GM10266 (cell line): Measurements from ENCODE around the gene SOBP.

ENCODE experiments used
- DNase-seq: peaks from one replicate; pipeline ENCODE4 v3.0.0; 2012; ENCODE audit errors: extremely low spot score
- CTCF ChIP-seq: IDR thresholded peaks from 2 replicates; pipeline ENCODE4 v1.5.1; 2012; ENCODE audit warnings: mild to moderate bottlenecking, low read depth; ENCODE audit not compliant: control insufficient read depth, insufficient read depth; ENCODE audit errors: missing control alignments

The SOBP gene

DNA sequence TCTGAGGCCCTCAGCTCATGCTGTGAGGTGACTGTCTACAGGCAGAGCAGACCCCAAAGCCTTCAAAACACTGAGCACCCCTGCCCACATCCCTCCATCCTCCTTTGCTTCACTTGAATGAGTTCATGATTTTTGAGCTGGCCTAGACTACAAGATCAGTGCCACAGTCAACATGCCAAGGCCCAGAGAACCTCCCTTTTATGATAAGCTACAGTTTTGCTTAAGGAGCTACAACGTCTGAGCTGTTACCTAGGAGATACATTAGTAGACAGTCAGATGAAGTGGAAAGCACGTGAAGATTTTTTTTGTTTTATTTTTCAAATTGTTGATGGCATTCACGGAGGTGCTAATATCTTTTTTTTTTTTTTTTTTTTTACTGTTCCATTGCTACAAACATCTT is 139.0 kb downstream of the SOBP start:
- no peak for DNase-seq
- no peak for TF ChIP-seq CTCF

GRCh38 chr6:107629548-107630129 is 139.7 kb downstream of the SOBP start:
- DNase-seq = no peak
- TF ChIP-seq CTCF = no peak

GRCh38 chr6:107630348-107630977 is 140.5 kb downstream of the SOBP start:
- no peak for DNase-seq
- TF ChIP-seq CTCF = no peak

DNA sequence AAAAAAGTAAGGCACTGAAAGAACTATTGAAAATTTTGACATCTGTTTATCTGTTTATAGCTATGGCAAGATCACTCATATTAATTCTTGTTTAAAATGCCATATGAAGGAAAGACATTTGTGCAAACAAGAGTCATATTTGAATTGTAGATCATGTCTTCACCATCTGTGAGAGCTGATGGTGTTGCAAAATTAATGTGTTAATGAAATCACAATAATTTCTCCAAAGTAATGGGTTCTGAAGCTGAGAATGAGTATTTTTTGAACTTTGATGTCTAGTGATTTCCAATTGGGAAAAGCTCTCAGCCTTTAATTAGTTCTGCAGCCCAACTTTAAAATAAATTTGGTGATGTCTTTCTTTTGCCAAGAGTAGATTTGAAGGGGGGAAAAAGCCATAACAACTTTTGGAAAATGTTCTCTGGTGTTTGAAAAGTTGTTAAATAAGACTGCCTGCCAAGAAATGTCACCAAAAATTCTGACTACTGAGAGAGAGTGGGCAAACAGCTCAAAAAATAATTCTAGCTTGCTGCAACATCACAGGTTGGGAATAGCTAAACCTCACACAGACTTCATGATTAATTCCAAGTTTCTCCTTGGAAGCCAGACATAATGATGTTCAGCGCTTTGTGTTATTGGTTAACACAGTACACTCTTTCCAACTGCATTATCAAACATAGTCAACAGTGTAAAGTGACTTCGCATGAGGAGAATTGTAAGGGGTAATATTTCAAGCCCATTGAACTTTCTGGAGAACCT is 142.6 kb downstream of the SOBP start:
- no peak for TF ChIP-seq CTCF
- DNase-seq = no peak

GRCh38 chr6:107633680-107634323 is 143.9 kb downstream of the SOBP start:
- TF ChIP-seq CTCF = no peak
- DNase-seq = peak; percentile 28

- DNase-seq = peak; percentile 42
- no peak for TF ChIP-seq CTCF
Observed at GRCh38 chr6:107634324-107635056, 144.6 kb downstream of the SOBP start.
